ENCODE measurements around the gene EEF1E1.

Gene EEF1E1

DNA sequence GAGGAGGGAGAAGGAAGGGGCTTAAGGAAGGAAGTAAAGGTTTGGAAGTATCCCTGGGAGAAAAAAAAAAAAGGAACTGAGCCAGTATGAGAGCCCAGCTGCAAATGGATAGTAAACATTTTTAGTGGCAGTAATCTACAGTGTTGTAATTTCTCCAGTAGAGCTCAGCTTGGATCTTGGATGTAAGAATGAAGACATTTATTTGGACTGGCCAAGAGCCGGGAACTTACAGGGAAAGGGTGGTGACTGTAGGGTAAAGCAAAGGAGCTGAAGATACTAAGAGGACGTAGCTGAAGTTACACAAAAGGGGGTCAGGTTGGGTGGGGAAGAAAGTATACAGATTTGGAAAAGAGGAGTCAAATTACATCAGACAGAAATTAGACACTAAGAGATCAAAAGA lies 13.5 kb downstream of the EEF1E1 start:
- no peak overlapping the region for H3K4me3 ChIP-seq (ENCODE audit: insufficient read depth, low read depth, low read length)
- no peak overlapping the region for H3K27ac ChIP-seq (ENCODE audit: insufficient read depth, low read depth, low read length, poor library complexity, severe bottlenecking)
- peaks cover 35% of the 10 kb centered on the region for H3K36me3 ChIP-seq (ENCODE audit: control insufficient read depth, insufficient read depth, low read length)
- WGBS, 2 experiments: 95 to 98% methylated on average over 2 of the region's 2 CpGs
- no peaks in the 10 kb centered on the region for H3K27me3 ChIP-seq (ENCODE audit: control insufficient read depth, insufficient read depth, low read length, poor library complexity, severe bottlenecking)
- H3K4me1 ChIP-seq (ENCODE audit: control insufficient read depth, insufficient read depth, low read length): no peaks in the 10 kb centered on the region
- H3K9me3 ChIP-seq (ENCODE audit: control insufficient read depth, low read length): peaks cover 4% of the 10 kb centered on the region

DNA sequence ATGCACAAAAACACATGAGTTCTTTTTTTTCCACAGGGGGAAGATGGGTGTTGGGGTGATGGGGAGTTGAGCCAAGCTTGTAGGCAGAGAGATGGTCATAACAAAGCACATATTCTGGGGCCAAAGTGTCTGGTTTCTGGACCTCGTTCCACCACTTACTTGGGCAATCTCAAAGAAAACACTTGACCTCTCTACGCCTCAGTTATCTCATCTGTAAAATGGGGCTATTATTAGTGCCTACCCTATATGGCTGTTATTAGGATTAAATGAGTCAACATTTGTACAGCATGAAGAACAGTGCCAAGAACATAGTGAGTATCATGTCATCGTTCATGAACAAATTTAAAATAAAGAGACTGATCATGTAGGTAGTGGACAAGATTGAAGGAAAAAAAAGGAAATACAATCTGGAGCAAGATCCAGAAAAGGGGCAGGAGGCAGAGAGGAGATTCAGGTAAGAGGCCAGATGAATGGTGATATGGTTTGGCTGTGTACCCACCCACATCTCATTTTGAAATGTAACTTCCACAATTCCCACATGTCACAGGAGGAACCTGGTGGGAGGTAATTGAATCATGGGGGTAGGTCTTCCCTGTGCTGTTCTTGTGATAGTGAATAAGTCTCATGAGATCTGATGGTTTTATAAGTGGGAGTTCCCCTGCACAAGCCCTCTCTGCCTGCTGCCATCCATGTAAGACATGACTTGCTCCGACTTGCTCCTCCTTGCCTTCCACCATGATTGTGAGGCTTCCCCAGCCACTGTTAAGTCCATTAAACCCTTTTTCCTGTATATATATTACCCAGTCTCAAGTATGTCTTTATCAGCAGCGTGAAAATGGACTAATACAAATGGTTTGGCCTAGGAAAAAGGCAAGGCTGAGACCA lies 14.2 kb downstream of the EEF1E1 start:
- Histone ChIP-seq H3K27me3 (ENCODE audit: control insufficient read depth, insufficient read depth, low read length, poor library complexity, severe bottlenecking) (no peaks in the 10 kb centered on the region), H3K4me3 (ENCODE audit: insufficient read depth, low read depth, low read length) (no peak overlapping the region), H3K36me3 (ENCODE audit: control insufficient read depth, insufficient read depth, low read length) (peaks cover 35% of the 10 kb centered on the region), H3K9me3 (ENCODE audit: control insufficient read depth, low read length) (peaks cover 4% of the 10 kb centered on the region), H3K4me1 (ENCODE audit: control insufficient read depth, insufficient read depth, low read length) (no peaks in the 10 kb centered on the region), H3K27ac (ENCODE audit: insufficient read depth, low read depth, low read length, poor library complexity, severe bottlenecking) (no peak overlapping the region)
- 94 to 97% methylated on average over 5 of the region's 5 CpGs for WGBS, 2 experiments

- WGBS, 2 experiments: 89 to 90% methylated on average over 9 of the region's 9 CpGs
- Histone ChIP-seq H3K27me3 (ENCODE audit: control insufficient read depth, insufficient read depth, low read length, poor library complexity, severe bottlenecking) (no peaks in the 10 kb centered on the region), H3K27ac (ENCODE audit: insufficient read depth, low read depth, low read length, poor library complexity, severe bottlenecking) (no peak overlapping the region), H3K4me1 (ENCODE audit: control insufficient read depth, insufficient read depth, low read length) (no peaks in the 10 kb centered on the region), H3K36me3 (ENCODE audit: control insufficient read depth, insufficient read depth, low read length) (peaks cover 32% of the 10 kb centered on the region), H3K9me3 (ENCODE audit: control insufficient read depth, low read length) (peaks cover 4% of the 10 kb centered on the region), H3K4me3 (ENCODE audit: insufficient read depth, low read depth, low read length) (no peak overlapping the region)
Observed at GRCh38 chr6:8086755-8087306, 15.5 kb downstream of the EEF1E1 start.

DNA sequence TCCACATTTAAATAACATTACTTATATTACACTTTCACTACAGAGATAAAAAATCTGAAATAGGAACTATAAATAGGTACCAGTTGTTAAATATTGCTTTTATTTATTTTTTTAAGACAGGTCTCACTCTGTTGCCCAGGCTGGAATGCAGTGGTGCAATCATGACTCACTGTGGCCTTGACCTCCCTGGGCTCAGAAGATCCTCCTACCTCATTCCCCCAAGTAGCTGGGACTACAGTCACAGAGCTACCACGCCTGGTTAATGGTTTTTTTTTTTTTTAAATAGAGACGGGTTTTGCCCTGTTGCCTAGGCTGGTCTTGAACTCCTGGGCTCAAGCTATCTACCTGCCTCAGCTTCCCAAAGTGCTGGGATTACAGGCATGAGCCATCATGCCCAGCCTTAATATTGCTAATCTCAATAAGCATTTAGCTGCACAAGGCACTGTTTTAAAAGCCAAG lies 17.3 kb downstream of the EEF1E1 start:
- Histone ChIP-seq H3K27me3 (ENCODE audit: control insufficient read depth, insufficient read depth, low read length, poor library complexity, severe bottlenecking) (no peaks in the 10 kb centered on the region), H3K4me3 (ENCODE audit: insufficient read depth, low read depth, low read length) (no peak overlapping the region), H3K4me1 (ENCODE audit: control insufficient read depth, insufficient read depth, low read length) (no peaks in the 10 kb centered on the region), H3K27ac (ENCODE audit: insufficient read depth, low read depth, low read length, poor library complexity, severe bottlenecking) (no peak overlapping the region), H3K36me3 (ENCODE audit: control insufficient read depth, insufficient read depth, low read length) (peaks cover 24% of the 10 kb centered on the region), H3K9me3 (ENCODE audit: control insufficient read depth, low read length) (no peaks in the 10 kb centered on the region)
- 79 to 84% methylated on average over 2 of the region's 2 CpGs for WGBS, 2 experiments

- no peaks in the 10 kb centered on the region for H3K4me1 ChIP-seq (ENCODE audit: control insufficient read depth, insufficient read depth, low read length)
- no peaks in the 10 kb centered on the region for H3K9me3 ChIP-seq (ENCODE audit: control insufficient read depth, low read length)
- H3K4me3 ChIP-seq (ENCODE audit: insufficient read depth, low read depth, low read length): no peak overlapping the region
- no peaks in the 10 kb centered on the region for H3K27me3 ChIP-seq (ENCODE audit: control insufficient read depth, insufficient read depth, low read length, poor library complexity, severe bottlenecking)
- 50% methylated on average over 2 of the region's 4 CpGs for WGBS, 2 experiments
- H3K27ac ChIP-seq (ENCODE audit: insufficient read depth, low read depth, low read length, poor library complexity, severe bottlenecking): no peak overlapping the region
- H3K36me3 ChIP-seq (ENCODE audit: control insufficient read depth, insufficient read depth, low read length): peaks cover 26% of the 10 kb centered on the region
Observed at GRCh38 chr6:8084586-8084985, 17.8 kb downstream of the EEF1E1 start.

- no peaks in the 10 kb centered on the region for H3K27me3 ChIP-seq (ENCODE audit: control insufficient read depth, insufficient read depth, low read length, poor library complexity, severe bottlenecking)
- H3K4me1 ChIP-seq (ENCODE audit: control insufficient read depth, insufficient read depth, low read length): no peaks in the 10 kb centered on the region
- H3K9me3 ChIP-seq (ENCODE audit: control insufficient read depth, low read length): no peaks in the 10 kb centered on the region
- peaks cover 12% of the 10 kb centered on the region for H3K36me3 ChIP-seq (ENCODE audit: control insufficient read depth, insufficient read depth, low read length)
- no peak overlapping the region for H3K4me3 ChIP-seq (ENCODE audit: insufficient read depth, low read depth, low read length)
- H3K27ac ChIP-seq (ENCODE audit: insufficient read depth, low read depth, low read length, poor library complexity, severe bottlenecking): no peak overlapping the region
- WGBS, 2 experiments: 81% methylated on average over 11 of the region's 11 CpGs
Observed at GRCh38 chr6:8082954-8083858, 19.1 kb downstream of the EEF1E1 start.

DNA sequence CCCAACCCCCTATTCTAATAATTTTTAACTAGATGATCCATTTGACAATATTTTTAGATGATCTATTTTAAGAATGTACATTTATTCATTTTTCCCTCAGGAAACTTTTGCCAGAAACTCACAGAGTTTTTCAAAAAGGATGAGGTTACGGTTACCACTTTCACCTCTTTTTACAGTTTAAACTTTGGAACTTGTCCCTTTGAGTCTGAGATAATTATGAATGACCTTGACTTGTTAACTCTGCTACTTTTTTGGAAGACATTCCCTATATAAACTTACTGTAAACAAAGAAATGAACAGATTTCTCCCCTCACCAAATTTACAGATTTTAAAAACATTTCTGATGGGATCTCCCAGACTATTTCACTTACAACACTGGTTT lies 19.8 kb downstream of the EEF1E1 start:
- WGBS, 2 experiments: 100% methylated on average over 1 of the region's 1 CpG
- peaks cover 7% of the 10 kb centered on the region for H3K36me3 ChIP-seq (ENCODE audit: control insufficient read depth, insufficient read depth, low read length)
- H3K27me3 ChIP-seq (ENCODE audit: control insufficient read depth, insufficient read depth, low read length, poor library complexity, severe bottlenecking): no peaks in the 10 kb centered on the region
- no peaks in the 10 kb centered on the region for H3K9me3 ChIP-seq (ENCODE audit: control insufficient read depth, low read length)
- no peak overlapping the region for H3K27ac ChIP-seq (ENCODE audit: insufficient read depth, low read depth, low read length, poor library complexity, severe bottlenecking)
- H3K4me3 ChIP-seq (ENCODE audit: insufficient read depth, low read depth, low read length): no peak overlapping the region
- no peaks in the 10 kb centered on the region for H3K4me1 ChIP-seq (ENCODE audit: control insufficient read depth, insufficient read depth, low read length)

DNA sequence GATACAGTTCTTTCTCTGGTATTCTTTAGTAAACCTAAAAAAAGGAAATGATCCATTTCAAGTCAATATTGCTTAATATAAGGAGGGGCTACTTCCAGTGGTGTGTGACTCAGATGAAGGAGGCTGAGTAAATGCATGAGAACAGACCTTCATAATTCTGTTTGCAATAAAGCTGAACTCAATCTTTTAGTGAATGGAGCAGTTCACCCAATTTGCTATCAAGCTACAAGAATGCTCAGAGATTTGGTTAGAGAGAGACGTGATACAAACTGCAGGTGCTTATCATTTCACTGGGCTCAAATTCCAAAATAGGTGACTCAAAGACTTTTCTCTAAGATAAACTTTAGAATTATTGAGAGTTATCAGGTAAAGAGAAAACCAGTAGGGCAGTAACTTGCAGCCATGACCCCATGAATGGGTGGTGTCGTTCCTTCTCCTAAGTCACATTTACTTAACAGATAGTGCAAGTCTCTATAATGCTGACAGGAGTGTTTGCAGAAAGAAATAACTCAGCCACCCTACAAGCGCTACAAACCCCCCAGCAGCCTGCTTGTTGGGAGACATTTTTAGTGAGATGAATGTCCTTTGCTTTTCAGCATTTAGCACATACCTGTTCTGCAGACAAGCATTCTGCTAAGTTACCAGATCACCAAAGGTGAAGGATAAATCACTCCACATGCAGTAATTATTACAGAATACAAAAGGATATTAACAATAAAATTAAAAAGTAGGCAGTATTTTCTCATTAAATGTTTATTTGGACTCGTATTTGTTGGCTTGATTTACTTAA lies 21.8 kb downstream of the EEF1E1 start:
- no peak overlapping the region for H3K27ac ChIP-seq (ENCODE audit: insufficient read depth, low read depth, low read length, poor library complexity, severe bottlenecking)
- WGBS, 2 experiments: 92 to 97% methylated on average over 3 to 4 of the region's 4 CpGs
- no peaks in the 10 kb centered on the region for H3K4me1 ChIP-seq (ENCODE audit: control insufficient read depth, insufficient read depth, low read length)

DNA sequence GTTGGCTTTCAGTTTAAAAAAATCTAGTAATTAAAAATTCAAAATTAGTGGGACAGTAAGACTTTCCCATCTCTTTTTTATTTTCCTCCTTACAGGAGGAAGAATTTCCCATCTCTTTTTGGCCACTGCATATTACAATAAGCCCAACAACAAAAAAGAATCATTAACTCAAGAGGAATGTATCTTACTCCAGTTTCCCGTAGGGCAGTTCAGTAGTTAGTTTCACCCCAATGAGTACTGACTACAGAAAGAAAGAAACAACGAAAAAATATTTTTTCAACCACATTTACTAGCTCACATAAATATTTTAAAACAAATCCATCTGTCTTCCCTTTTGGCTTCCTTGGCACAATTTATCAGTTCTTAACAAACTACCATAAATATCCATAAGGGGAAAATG lies 23.2 kb downstream of the EEF1E1 start:
- Histone ChIP-seq H3K4me3 (ENCODE audit: insufficient read depth, low read depth, low read length) (no peak overlapping the region), H3K4me1 (ENCODE audit: control insufficient read depth, insufficient read depth, low read length) (no peaks in the 10 kb centered on the region), H3K27me3 (ENCODE audit: control insufficient read depth, insufficient read depth, low read length, poor library complexity, severe bottlenecking) (no peaks in the 10 kb centered on the region), H3K9me3 (ENCODE audit: control insufficient read depth, low read length) (no peaks in the 10 kb centered on the region), H3K36me3 (ENCODE audit: control insufficient read depth, insufficient read depth, low read length) (peaks cover 7% of the 10 kb centered on the region), H3K27ac (ENCODE audit: insufficient read depth, low read depth, low read length, poor library complexity, severe bottlenecking) (no peak overlapping the region)
- 92 to 97% methylated on average over 2 of the region's 2 CpGs for WGBS, 2 experiments

More for the DNA sequence above, 21.8 kb downstream of the EEF1E1 start:
- Histone ChIP-seq H3K27me3 (ENCODE audit: control insufficient read depth, insufficient read depth, low read length, poor library complexity, severe bottlenecking) (no peaks in the 10 kb centered on the region), H3K9me3 (ENCODE audit: control insufficient read depth, low read length) (no peaks in the 10 kb centered on the region), H3K4me3 (ENCODE audit: insufficient read depth, low read depth, low read length) (no peak overlapping the region), H3K36me3 (ENCODE audit: control insufficient read depth, insufficient read depth, low read length) (peaks cover 7% of the 10 kb centered on the region)
